Suprapubic skin (tissue), 3 donors: ENCODE measurements around the gene BBS2.

Source experiments
- CTCF ChIP-seq, 2 donors: fragments of 200-600 bp in 1 of 2; fragments of 450-650 bp in 1 of 2; sonication (generic) in 1 of 2; IDR thresholded peaks; one replicate each; pipeline ENCODE4 v1.5.1; 2016 to 2019; ENCODE audit warnings: antibody characterized with exemption in 2 of 2, mild to moderate bottlenecking in 1 of 2, moderate library complexity in 1 of 2
- EP300 ChIP-seq: sonication (generic); formaldehyde crosslinking; IDR thresholded peaks from one replicate; pipeline ENCODE4 v1.6.1; 2017; ENCODE audit warnings: antibody characterized with exemption
- POLR2A ChIP-seq, 2 donors: fragments of 450-650 bp; IDR thresholded peaks; one replicate each; pipeline ENCODE4 v1.6.1; 2017; ENCODE audit warnings: antibody characterized with exemption in 2 of 2, mild to moderate bottlenecking in 2 of 2, moderate library complexity in 2 of 2

GRCh38 chr16:56554441-56554840, 34.6 kb upstream of the BBS2 start:
- TF ChIP-seq CTCF (IDR thresholded peaks at IDR 0.05) (no peak), POLR2A (IDR thresholded peaks at IDR 0.05) (no peak), EP300 (no peak)
